ENCODE measurements around the gene GALNT11. TPM values are rescaled to one million over a fixed set of nuclear protein-coding genes. Genes with fewer than 3 reads are reported as not detected.
"Not testable (repeated sequence)": the region's sequence is repeated elsewhere in the genome, so short reads cannot be mapped to it uniquely, and the experiment has no call there.

Gene GALNT11
- total RNA-seq, 1 experiment from 2014 or later = 24.1 TPM

DNA sequence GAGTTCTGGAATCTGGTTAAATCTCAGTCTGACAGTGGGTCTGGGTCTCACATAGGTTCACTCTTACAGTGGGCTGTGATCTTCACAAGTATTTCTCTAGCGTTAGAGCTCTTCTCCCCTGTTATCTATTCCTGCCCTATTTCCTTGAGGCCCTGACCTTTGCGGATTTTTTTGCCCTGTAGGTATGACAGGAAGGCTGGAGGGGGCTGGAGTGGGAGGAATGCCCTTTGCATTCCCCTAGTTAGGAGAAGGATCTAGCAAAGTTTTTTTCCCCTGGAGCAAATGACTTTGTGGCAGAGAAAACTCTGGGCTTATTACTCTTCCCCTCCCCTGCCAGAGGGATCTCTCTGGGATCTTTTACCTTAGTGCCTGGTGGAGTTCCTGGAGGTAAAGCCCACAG lies 49.2 kb downstream of the GALNT11 start:
- Histone ChIP-seq H3K23ac (ENCODE audit: insufficient read length, low read depth, low read length) (no peak overlapping the region), H4K91ac (ENCODE audit: insufficient read length, low read depth, low read length) (no peak overlapping the region), H4K5ac (ENCODE audit: insufficient read length, low read depth, low read length) (no peak overlapping the region), H3T11ph (ENCODE audit: low read length) (no peak overlapping the region), H3K79me2 (ENCODE audit: insufficient read depth, low read length) (no peaks in the 10 kb centered on the region), H2BK5ac (ENCODE audit: insufficient read length, low read length) (no peak overlapping the region), H2BK20ac (ENCODE audit: low read depth, low read length, poor library complexity, severe bottlenecking) (no peak overlapping the region), H3K4me1 (ENCODE audit: insufficient read depth, low read length) (no peaks in the 10 kb centered on the region; the same call in 1 of the 2 replicates), H3K27ac (ENCODE audit: insufficient read length, low read depth, low read length) (no peak overlapping the region), H3K9ac (ENCODE audit: extremely low read depth, insufficient read length, low read length) (no peak overlapping the region), H3K23me2 (ENCODE audit: insufficient read length, low read depth, low read length, poor library complexity, severe bottlenecking) (no peaks in the 10 kb centered on the region), H3K56ac (ENCODE audit: insufficient read length, low read depth, low read length) (no peak overlapping the region), H2BK15ac (ENCODE audit: low read depth, low read length) (no peak overlapping the region), H3K27me3 (ENCODE audit: insufficient read depth, low read length) (no peaks in the 10 kb centered on the region), H2AFZ (ENCODE audit: low read length) (no peak overlapping the region), H3K14ac (ENCODE audit: insufficient read depth, low read length) (no peak overlapping the region), H3K4ac (ENCODE audit: low read depth, low read length) (no peak overlapping the region), H3K79me1 (ENCODE audit: insufficient read depth, low read depth, low read length, poor library complexity, severe bottlenecking) (no peaks in the 10 kb centered on the region), H3K18ac (ENCODE audit: insufficient read length, low read depth, low read length) (no peak overlapping the region), H2BK12ac (ENCODE audit: insufficient read length, low read depth, low read length) (peak overlapping the region; percentile 75), H2AK5ac (ENCODE audit: insufficient read length, low read length) (no peak overlapping the region), H2BK120ac (ENCODE audit: low read depth, low read length, poor library complexity, severe bottlenecking) (no peak overlapping the region), H3K4me2 (ENCODE audit: insufficient read depth, insufficient read length, low read length) (no peak overlapping the region), H3K9me3 (ENCODE audit: control insufficient read depth, low read depth, low read length) (peaks cover 4% of the 10 kb centered on the region), H4K8ac (replicated peaks; ENCODE audit: insufficient read length, low read depth, low read length) (no peak overlapping the region), H4K20me1 (ENCODE audit: control insufficient read depth, insufficient read depth, insufficient read length) (no peaks in the 10 kb centered on the region)
- Mint-ChIP-seq H3K4me3 (no peak overlapping the region; a peak in 1 of 5 replicates), H3K27ac (peak overlapping the region; percentile 27 to 94 (median 66); a peak in 6 of 7 replicates), H3K4me1 (peaks cover 73% of the 10 kb centered on the region in 2 experiments), H3K27me3 (ENCODE audit: low read depth) (no peaks in the 10 kb centered on the region), H3K36me3 (ENCODE audit: insufficient read depth in 1 of 3, low read depth in 3 of 3) (peaks cover 3 to 9% (median 6%) of the 10 kb centered on the region in 3 experiments), H3K9me3 (peaks cover 9 to 10% of the 10 kb centered on the region in 2 experiments)
- peak; percentile 31 for DNase-seq
- no CpG with 5 or more reads among the region's 2 CpGs for WGBS (ENCODE audit: extremely low coverage, insufficient read length, low lambda C conversion rate)
- TF ChIP-seq, protein P1, sequence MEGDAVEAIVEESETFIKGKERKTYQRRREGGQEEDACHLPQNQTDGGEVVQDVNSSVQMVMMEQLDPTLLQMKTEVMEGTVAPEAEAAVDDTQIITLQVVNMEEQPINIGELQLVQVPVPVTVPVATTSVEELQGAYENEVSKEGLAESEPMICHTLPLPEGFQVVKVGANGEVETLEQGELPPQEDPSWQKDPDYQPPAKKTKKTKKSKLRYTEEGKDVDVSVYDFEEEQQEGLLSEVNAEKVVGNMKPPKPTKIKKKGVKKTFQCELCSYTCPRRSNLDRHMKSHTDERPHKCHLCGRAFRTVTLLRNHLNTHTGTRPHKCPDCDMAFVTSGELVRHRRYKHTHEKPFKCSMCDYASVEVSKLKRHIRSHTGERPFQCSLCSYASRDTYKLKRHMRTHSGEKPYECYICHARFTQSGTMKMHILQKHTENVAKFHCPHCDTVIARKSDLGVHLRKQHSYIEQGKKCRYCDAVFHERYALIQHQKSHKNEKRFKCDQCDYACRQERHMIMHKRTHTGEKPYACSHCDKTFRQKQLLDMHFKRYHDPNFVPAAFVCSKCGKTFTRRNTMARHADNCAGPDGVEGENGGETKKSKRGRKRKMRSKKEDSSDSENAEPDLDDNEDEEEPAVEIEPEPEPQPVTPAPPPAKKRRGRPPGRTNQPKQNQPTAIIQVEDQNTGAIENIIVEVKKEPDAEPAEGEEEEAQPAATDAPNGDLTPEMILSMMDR (conservative IDR thresholded peaks at IDR 0.05) = no peak

DNA sequence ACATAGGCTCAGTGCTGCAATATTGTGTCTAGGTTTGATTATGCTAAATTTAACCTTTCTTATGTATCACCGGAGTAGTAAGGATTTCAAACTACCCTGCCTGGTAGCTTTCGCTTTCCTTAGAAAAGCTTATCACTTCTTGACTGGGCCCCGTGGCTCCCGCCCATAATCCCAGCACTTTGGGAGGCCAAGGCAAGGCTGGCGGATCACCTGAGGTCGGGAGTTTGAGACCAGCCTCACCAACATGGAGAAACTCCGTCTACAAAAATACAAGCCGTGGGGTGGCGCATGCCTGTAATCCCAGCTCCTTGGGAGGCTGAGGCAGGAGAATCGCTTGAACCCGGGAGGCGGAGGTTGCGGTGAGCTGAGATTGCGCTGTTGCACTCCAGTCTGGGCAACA lies 49.9 kb downstream of the GALNT11 start:
- H2BK15ac ChIP-seq (ENCODE audit: low read depth, low read length); H3K36me3 Mint-ChIP-seq (ENCODE audit: insufficient read depth in 1 of 3, low read depth in 3 of 3); H3K27ac ChIP-seq (ENCODE audit: insufficient read length, low read depth, low read length); H3K79me2 ChIP-seq (ENCODE audit: insufficient read depth, low read length); H3K23me2 ChIP-seq (ENCODE audit: insufficient read length, low read depth, low read length, poor library complexity, severe bottlenecking); H2BK12ac ChIP-seq (ENCODE audit: insufficient read length, low read depth, low read length); H4K5ac ChIP-seq (ENCODE audit: insufficient read length, low read depth, low read length); H3K4me1 ChIP-seq (ENCODE audit: insufficient read depth, low read length); H2BK120ac ChIP-seq (ENCODE audit: low read depth, low read length, poor library complexity, severe bottlenecking); H4K20me1 ChIP-seq (ENCODE audit: control insufficient read depth, insufficient read depth, insufficient read length); H3K9me3 Mint-ChIP-seq; H3K4ac ChIP-seq (ENCODE audit: low read depth, low read length); H3K18ac ChIP-seq (ENCODE audit: insufficient read length, low read depth, low read length); H2BK5ac ChIP-seq (ENCODE audit: insufficient read length, low read length); H2AK5ac ChIP-seq (ENCODE audit: insufficient read length, low read length); H3K9ac ChIP-seq (ENCODE audit: extremely low read depth, insufficient read length, low read length); H3K23ac ChIP-seq (ENCODE audit: insufficient read length, low read depth, low read length); H3K27me3 Mint-ChIP-seq (ENCODE audit: low read depth); H3K4me2 ChIP-seq (ENCODE audit: insufficient read depth, insufficient read length, low read length); H3K27me3 ChIP-seq (ENCODE audit: insufficient read depth, low read length); H3K4me3 Mint-ChIP-seq; H2AFZ ChIP-seq (ENCODE audit: low read length); H3K56ac ChIP-seq (ENCODE audit: insufficient read length, low read depth, low read length); H3K79me1 ChIP-seq (ENCODE audit: insufficient read depth, low read depth, low read length, poor library complexity, severe bottlenecking); H3T11ph ChIP-seq (ENCODE audit: low read length); H2BK20ac ChIP-seq (ENCODE audit: low read depth, low read length, poor library complexity, severe bottlenecking); H4K91ac ChIP-seq (ENCODE audit: insufficient read length, low read depth, low read length); H3K14ac ChIP-seq (ENCODE audit: insufficient read depth, low read length); H3K9me3 ChIP-seq (ENCODE audit: control insufficient read depth, low read depth, low read length); DNase-seq; H4K8ac ChIP-seq (replicated peaks; ENCODE audit: insufficient read length, low read depth, low read length): not testable (repeated sequence)
- H3K27ac Mint-ChIP-seq = peak overlapping the region; percentile 27 to 94 (median 66); a peak in 4 of 7 replicates
- H3K4me1 Mint-ChIP-seq = peaks cover 70 to 71% of the 10 kb centered on the region in 2 experiments
- no CpG with 5 or more reads among the region's 14 CpGs for WGBS (ENCODE audit: extremely low coverage, insufficient read length, low lambda C conversion rate)
